CD4-positive, alpha-beta T cell treated with Interleukin-6 at 100 ng/mL for 8 hours (primary cell): ENCODE results near the gene VCL.
A peak's percentile ranks its signal among the peaks of the same experiment; 100 is the strongest.
"Not testable (repeated sequence)": the region's sequence is repeated elsewhere in the genome, so short reads cannot be mapped to it uniquely, and the experiment has no call there.

ENCODE experiments used
- DNase-seq: peaks from one replicate; pipeline ENCODE4 v3.0.0-alpha.2; 2020; ENCODE audit warnings: mixed read lengths, low spot score

VCL gene

DNA sequence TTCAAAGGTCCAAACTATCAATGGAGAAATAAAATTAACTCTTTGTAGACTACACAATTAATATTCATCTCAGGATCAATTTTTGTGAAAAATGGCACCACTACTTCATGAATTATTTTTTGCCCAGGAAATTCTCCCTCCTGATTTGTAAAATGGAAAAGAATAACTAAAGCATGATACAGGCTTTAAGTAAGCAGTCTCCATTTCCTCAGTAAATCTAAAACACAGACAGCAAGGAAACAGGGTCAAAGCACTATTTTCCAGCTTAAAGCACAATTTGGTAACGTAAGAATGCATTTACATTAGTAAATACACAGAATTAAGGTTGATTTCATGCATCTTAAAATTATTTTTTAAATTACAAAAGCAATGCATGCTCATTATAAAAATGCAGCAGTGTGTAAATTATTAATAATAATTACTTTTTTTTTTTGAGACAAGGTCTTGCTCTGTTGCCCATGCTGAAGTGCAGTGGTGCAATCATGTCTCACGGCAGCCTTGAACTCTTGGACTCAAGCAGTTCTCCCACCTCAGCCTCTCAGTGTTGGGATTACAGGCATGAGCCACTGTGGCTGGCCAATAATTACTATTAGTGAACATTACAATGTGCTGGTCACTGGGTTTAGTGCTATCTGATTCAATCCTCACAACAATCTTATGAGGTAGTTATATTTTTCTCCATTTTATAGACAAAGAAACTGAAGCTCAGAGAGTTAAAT, 26.1 kb upstream of the VCL start:
- DNase-seq, result no peak

DNA sequence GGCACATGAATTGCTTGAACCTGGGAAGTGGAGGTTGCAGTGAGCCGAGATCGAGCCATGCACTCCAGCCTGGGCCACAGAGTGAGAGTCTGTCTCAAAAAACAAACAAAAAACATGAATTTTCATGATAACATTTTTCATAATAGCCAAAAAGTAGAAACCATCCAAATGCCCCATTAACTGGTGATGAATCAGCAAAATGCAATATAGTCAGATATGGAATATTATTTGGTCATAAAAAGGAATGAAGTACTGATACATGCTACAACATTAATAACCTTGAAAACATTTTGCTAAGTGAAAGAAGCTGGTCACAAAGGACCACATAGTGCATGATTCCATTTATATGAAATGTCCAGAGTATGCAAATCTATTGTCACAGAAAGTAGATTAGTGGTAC, 24.5 kb upstream of the VCL start:
- DNase-seq, result no peak

DNA sequence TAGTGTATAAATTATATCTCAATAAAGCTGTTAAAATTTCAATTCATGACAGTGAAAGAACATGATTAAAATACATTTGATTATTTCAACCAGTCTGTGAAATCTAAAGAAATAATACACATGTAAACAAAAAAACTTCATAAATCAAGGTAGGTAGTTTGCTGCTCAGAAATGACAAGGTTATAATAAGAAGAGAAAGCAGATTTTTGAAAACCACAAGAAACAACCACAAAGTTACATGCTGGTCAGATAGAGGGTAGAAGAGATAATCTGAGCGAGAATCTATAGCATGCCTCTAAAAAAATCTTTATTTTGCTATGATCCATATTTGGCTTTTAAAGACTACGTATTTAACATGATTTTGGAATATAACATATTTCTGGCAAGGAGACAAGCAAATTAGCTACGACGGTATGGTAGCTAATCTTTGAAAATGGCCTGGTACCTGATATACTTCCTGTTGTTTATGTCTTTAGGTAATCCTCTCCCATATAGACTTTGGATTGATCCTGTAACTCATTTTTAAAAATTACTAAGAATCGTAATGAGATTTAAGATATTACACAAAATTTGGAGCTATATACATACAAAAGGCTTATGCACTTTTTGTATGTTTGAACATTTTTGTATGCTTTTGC, 23.5 kb upstream of the VCL start:
- DNase-seq, result peak; percentile 15

DNA sequence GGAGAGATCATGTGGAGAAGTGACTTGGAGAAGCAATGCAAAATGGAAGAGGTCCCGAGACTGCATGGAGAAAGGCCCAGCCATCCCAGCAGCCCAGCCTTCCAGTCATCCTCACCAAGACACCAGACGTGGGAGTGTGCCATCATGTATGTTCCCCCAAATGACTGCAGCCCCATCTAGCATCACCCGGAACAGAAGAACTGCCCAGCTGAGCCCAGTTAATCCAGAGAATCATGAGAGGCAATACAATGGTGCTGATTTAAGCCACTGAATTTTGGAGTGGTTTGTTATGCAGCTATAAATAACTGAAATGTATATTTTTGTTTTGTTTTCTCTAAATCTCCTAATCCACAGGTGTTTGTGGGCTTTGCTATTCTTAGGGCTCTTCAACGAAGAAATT, 22.5 kb upstream of the VCL start:
- DNase-seq, result no peak

DNA sequence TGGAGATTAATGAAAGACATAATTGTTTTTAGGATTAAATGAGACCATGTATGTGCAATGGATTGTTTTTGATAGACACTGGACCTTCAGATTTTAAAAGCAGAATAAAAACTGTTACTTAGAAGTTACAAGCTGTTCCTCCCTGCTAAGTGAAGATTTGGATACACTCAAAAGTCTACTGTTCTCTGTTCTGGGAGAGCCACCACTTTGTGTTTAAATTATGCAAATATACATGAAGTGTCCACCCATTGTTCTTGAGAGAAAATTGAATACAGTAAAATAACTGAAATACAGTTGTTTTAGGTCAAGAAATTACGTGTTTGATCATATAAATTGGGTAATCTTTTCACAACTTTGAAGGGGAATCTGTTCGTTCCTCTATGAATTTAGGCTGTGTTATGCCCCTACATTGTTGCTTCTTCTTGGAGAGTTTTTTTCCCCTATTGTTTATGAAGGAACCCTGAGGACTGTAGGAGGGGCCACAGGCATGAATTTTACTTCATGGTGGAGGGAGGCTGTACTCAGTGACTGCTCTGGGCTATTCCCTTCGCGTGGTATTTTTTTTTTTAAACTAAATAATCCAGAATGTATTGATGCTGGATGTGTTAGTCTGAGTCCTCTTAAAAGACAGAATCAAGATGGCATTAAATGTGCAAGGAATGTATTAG, 18.6 kb upstream of the VCL start:
- no peak for DNase-seq

DNA sequence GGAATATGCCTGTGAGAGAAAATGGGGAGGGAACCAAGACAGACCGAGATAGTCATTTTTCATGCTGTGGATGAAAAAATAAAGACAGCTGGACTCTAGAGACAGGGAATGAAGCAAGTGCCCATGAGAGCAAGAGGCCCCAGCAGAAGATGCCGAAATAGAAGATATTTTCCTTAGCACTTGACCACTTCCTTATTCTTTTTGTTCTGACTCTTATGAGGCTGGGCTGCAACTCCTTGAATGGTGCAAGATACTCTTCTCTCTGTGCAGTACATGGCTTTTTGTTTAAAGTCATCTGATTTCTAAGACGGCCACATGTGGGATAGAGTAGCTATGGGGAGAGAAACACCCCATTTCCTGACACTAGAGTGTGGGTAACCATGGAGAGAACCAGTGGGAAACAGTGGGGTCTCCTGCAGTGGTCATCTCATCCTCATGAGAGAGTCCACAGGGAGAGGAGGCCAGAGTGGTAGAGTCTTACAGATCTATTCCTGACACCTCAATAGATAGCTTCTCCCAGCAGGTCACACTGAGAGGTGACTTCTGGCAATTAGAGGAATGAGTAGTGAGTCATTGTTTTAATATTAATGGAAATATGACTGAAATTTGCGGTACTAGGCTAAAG, 18.0 kb upstream of the VCL start:
- no peak for DNase-seq

DNA sequence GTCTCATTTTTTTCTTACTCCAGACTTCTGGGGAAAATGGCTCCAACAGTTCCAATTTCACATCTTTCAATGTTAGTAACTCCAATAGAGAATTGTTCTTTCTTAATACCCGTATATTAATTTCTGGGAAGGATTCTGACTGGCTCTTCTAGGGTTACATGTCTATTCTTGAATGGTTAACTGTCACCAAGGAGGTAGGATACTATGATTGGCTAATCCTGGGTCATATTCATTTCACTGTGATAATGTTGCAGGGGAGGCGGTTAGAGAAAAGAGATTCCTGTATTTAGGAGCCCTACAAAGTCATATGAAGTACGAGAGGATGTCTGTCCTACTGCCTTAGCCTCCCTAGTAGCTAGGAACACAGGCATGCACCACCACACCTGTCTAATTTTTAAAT, 16.1 kb upstream of the VCL start:
- DNase-seq, result no peak

DNA sequence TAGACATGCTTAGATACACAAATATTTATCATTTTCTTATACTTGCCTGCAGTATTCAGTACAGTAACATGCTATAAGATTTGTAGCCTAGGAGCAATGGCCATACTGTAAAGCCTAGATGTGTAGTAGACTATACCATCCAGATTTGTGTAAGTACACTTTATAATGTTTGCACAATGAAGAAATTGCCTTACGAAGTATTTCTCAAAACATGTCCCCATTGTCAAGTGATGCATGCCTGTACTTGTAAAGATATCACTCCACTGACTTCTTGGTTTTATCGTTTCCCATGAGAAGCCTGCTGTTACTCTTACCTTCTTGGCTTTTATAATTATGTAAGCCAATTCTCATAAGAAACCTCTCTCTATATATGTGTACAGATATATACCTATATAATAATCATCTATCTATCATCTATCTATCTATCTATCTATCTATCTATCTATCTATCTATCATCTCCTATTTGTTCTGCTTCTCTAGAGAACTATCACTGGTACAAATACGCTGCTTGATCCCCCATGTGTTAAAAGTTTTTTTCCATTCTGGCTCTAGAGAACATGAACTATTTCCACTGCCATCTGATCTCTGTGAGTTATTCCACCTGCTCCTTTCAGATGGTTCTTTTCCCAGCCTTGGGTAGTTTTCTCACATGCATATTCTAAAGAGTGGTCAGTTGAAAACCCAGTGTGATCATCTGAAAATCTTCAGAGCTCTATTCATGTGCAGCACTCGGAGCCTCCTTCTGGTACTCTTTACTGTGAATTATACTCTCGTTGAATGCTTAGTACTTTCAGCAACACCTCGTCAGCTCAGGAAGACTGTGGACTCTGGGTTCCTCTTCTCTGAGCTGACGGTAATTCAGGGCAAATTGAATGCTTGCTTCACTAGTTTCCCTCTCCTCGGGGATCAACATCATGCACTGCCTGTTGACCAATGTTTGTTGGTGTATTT, 14.5 kb upstream of the VCL start:
- DNase-seq, result no peak

DNA sequence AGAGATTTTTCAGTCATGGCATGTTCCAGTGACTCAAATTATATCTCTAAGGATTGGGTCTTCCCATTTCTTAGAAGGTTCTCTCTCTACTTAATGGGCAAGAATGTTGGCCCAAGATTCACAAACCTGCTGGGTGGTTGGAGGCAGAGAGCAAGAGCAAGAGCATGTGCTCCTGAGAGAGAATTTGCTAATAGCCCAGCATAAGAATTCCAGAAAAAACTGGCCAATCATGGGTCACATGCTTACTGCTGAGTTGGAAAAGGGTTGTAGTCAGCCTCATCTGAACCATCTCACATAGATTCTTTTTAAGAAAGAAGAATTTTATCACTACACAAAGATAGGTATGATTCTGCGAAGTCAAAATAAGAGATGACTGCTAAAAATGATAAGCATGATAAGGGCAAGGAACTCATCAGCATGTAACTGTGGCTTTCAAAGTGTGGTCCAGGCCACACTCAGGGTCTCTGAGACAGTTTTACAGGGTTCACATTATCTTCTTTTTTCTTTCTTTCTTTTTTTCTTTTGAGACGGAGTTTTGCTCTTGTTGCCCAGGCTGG, 8.2 kb upstream of the VCL start:
- DNase-seq, result no peak

DNA sequence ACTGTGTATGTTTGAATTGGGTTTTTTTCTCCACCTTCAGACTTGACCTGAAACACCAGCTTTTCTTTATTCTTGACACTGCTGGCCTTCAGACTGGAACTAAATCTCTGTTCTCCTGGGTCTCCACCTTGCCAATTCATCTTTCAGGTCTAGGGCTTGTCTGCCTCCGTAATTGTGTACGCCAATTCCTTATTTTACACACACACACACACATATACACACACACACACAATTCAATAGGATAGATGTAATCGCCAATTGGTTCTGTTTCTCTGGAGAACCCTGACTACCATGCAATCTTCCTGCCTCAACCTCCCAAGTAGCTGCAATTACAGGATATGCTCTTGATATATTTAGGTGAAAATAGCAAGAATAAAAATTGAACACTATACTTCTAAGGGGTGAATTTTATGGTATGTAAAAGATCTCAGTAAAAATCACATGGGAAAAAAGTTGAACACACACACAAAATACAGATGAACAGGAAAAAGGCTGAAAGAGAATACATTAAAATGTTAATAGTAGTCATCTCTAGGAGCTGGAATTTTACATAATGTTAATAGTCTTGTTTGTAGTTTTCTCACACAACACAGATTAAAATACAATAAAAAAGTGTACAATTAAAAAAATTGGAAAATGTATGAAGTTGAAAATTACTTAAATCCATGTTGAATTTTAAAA, 6.6 kb upstream of the VCL start:
- no peak for DNase-seq

DNA sequence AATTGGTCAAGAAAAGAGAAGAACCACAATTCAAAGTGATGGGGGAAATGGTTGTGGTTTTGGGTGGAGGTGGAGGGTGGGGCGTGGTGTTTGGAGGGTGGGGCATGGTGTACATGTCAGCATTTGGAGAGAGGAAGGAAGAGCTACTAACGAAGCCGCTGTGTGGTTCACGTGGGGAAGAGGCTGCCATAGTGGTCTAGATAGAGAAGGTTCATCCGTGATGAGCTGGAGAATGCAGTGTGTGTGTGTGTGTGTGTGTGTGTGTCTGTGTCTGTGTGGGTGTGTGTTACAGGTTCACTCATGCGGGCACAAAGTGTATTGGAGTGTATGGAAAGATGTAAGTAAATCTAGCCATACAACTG, 6.1 kb upstream of the VCL start:
- DNase-seq, result peak; percentile 87

DNA sequence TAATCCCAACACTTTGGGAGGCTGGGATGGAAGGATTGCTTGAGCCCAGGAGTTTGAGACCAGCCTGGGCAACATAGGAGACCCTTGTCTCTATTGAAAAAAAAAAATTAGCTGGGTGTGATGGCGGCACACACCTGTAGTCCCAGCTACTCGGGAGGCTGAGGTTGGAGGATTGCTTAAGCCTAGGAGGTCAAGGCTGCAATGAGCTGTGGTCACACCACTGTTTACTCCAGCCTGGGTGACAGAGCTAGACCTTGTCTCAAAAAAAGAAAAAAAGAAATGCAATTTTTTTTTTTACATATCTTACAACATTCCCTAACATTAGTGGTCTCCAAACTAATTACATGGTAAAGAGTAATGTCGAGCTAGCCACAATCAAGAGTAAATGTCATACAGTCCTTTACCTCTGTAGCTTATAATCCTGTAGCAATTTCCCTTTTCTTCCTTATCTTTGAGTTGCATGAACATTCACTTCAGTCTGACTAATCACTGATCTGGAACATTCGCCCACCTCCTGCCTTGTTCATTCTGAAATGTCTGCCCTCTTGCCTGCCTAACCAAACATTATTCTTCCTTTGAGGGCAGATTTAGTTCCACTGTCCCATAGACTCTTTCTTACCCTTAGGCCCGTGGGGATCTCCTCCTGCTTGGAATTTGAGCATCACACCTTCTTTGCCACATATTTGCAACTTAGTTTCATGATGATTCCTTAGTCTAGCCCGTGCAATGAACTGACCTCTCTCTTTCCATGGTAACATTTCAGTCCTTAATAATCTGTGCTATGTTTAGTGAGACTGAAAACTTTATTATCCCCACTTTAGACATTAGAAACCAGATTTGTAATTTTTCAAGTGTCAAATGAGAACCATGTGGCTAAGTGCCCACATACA, 4.8 kb upstream of the VCL start:
- DNase-seq, result no peak

DNA sequence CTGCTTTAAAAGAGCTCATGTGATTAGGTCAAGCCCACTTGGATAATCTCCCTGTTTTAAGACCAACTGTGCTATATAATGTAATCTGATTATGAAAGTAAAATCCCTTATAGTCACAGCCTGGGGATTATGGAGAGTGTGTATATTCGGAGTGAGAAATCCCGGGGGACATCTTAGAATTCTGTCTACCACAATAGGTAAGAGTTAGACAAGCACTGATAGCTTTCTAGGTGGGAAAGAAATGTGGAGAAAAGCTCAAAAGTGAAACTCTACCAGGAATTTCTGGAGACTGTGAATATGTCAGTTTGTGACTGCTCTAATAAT, 2.9 kb upstream of the VCL start:
- DNase-seq, result no peak

DNA sequence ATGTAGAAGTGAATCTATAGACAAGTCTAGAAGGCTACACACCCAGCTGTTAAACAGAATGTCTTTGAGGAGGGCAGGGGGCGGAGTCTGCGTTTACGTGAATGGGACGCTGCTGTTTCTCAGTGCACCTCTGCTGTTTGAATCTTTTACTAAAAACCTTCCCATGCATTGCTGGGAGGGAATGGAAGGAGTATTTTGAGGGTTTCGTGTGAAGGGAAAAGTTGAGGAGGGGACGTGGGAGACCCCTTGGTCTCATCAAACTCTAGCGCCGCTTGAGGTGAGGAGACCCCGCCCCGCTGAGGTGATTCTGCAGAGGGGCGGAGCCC, 492 bp upstream of the VCL start:
- DNase-seq, result peak; percentile 51

DNA sequence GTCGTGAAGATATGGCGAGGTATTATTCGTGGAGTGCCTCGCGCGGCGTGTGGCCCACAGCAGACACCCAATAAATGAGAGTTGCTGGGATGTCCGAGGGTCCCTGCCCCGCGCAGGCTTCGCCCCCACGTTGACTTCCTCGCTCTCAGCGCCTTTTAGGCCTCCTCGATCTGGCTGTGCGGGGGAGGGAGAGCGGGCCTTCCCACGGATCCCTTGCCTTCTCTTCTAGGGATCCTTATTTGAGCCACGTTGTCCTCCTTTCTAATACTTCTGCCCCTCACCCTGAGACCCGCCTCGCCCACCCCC, 660 bp downstream of the VCL start:
- no peak for DNase-seq

DNA sequence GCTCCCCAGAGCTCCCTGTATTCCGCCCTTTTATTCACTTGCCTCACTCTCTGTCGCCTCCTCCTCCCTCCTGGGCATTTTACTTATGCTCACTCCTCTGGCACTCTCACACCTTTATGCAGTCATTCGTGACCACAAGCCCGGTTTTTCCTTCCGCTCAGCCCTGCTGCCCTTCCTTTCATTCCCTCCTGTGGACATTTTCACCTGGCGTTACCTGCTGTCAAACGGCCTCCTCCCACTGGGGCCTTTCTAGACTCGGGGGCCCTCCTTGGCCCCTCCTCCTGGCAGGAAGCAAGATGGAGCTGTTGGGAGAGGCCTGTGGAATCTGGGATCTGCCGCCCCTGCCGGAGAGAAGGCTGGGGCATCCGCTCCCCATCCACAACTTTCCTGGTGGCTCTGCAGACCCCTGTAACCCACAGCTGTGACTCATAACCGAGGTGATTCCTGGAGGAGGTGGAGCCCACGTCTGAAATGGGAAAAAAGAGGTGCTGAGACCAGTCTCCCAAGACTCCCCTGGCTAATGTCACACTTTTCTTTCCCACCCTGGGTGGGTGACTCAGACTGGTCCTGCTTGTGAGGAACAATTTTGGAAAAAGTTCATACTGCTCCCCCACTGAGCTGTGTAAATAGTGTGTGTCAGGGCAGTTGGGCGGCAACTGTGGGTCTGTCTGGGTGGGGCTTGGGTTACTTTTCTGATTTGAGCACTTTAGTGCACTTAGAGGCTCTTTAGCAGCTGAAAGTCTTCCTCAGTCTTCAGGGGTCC, 1.2 kb downstream of the VCL start:
- no peak for DNase-seq

DNA sequence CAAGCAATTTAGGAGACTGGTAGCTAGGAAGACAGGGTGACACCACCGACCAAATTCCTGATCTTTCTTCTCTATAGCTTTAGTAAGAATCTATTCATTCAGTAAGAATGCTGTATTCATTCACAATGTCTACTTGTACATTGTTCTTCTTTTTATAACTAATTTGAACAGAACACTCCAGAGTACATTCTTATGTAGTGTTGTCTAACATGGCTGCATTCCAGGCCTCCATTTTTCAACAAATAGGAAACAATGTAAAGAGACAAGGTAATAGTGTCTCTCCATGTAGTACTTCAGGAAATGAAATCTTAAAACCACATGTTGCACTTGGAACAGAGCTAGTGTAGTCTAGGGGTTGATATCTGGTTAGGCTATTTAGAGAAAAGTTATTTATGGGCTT, 1.8 kb downstream of the VCL start:
- no peak for DNase-seq

DNA sequence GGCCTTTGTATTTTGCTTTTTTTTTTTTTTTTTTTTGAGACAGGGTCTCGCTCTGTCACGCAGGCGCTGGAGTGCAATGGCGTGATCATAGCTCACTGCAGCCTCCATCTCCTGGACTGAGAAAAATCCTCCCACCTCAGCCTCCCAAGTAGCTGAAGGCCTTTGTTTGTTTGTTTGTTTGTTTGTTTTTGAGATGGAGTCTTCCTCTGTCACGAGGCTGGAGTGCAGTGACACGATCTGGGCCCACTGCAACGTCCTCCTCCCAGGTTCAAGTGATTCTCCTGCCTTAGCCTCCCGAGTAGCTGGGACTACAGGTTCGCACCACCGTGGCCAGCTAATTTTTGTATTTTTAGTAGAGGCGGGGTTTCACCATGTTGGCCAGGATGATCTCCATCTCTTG, 2.3 kb downstream of the VCL start:
- DNase-seq, result not testable (repeated sequence)

DNA sequence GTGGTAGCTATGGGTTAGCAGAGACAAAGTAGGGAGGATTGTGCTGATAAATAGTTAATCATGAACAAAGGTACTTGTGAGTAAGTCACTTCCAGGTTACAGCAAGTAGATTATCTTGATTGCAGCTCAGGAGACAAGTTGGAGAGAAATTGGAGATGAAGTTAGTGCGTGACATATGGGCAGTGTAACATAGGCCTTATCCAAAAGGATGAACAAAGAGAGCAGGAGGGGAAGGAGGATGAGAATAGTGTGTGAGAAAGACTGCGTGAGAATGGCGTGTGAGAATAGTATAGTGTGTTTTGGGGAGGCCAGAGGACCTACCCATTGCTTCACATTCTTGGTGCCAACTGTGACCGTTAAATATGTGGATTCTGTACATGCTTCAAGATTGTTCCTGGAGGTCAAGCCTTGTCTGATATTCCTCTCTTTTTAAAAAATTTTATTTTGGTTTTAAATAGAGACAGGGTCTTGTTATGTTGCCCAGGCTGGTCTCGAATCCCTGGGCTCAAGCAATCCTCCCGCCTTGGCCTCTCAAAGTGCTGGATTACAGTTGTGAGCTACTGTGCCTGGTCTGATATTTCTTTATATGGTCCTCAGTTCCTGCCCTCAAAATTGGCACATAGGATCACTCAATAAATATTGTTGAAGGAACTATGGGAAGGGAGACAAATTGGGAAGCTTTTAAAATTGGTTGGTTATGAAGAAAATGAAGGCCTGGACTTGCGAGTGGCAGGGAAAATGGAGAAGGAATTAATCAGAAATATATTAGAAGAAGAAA, 3.2 kb downstream of the VCL start:
- no peak for DNase-seq
